Activated B cell treated with CpG ODN at 0.5 μM for 24 hours (primary cell): Measurements from ENCODE around the gene EIF3I. TPM values are rescaled to one million over a fixed set of nuclear protein-coding genes. Genes with fewer than 3 reads are reported as not detected.

Experiments
- ATAC-seq: fragments of 200-7000 bp; cut with Tn5 transposase; one replicate; pipeline ENCODE4 v1.10.0; 2021; ENCODE audit warnings: low read depth, mild to moderate bottlenecking, moderate library complexity
- CTCF ChIA-PET: fragments of 350-600 bp; sonication (Branson Sonifier 250); formaldehyde crosslinking; loops from one replicate; lab custom pipeline; 2021; ENCODE audit warnings: antibody characterized with exemption; lab: Charles Lee
- POLR2A ChIA-PET: fragments of 350-600 bp; sonication (Branson Sonifier 250); formaldehyde crosslinking; loops from one replicate; lab custom pipeline; 2021; ENCODE audit warnings: antibody characterized with exemption; lab: Charles Lee
- DNase-seq: peaks from one replicate; pipeline ENCODE4 v3.0.0; 2022
- H3K27ac Mint-ChIP-seq: one replicate; pipeline ENCODE4 v1.8.0; 2020; ENCODE audit warnings: mixed read lengths
- H3K27me3 Mint-ChIP-seq: one replicate; pipeline ENCODE4 v1.8.0; 2021; ENCODE audit warnings: mixed read lengths
- H3K36me3 Mint-ChIP-seq: one replicate; pipeline ENCODE4 v1.8.0; 2021; ENCODE audit warnings: low read depth, mixed read lengths
- H3K4me1 Mint-ChIP-seq: one replicate; pipeline ENCODE4 v1.8.0; 2021; ENCODE audit warnings: mixed read lengths
- H3K4me3 Mint-ChIP-seq: one replicate; pipeline ENCODE4 v1.8.0; 2020; ENCODE audit warnings: mild to moderate bottlenecking, mixed read lengths
- H3K9me3 Mint-ChIP-seq: one replicate; pipeline ENCODE4 v1.8.0; 2020; ENCODE audit warnings: mixed read lengths
- CTCF ChIP-seq: fragments of 200-600 bp; IDR thresholded peaks from one replicate; pipeline ENCODE4 v1.8.0; 2022; ENCODE audit warnings: antibody characterized with exemption, mild to moderate bottlenecking
- intact Hi-C: fragments of 100-400 bp; cut with micrococcal nuclease; formaldehyde crosslinking; loops from one replicate; pipeline ENCODE4 v1.15.1; 2024
- total RNA-seq: library from RNA; stranded (reverse); gene quantifications from 2 replicates; pipeline ENCODE4 v1.2.3, GENCODE V29; 2022

Gene EIF3I
- total RNA-seq, 1 donor from 2014 or later: 196 TPM

DNA sequence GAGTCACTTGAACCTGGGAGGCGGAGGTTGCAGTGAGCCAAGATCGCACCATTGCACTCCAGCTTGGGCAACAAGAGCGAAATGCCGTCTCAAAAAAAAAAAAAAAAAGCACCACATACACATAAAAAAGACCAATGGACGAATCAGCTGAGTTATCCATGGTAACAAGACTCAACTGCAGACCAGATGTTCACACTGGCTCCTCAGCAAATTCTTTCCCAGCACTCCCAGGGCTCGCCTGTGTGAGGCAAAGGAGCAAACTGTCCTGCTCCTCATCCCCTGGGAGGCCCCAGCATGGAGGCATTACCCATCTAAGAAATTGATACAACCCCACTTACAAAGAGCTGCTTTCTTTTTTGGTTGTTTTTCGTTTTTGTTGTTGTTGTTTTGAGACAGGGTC, 3.2 kb upstream of the EIF3I start:
- CTCF ChIA-PET: no interaction called here
- POLR2A ChIA-PET: interaction anchor here (1.2 to 3.5 kb wide), 2 partner anchors 18 to 21 kb away, joined by 3 to 16 read pairs; partner anchors contain the start of gene CCDC28B

DNA sequence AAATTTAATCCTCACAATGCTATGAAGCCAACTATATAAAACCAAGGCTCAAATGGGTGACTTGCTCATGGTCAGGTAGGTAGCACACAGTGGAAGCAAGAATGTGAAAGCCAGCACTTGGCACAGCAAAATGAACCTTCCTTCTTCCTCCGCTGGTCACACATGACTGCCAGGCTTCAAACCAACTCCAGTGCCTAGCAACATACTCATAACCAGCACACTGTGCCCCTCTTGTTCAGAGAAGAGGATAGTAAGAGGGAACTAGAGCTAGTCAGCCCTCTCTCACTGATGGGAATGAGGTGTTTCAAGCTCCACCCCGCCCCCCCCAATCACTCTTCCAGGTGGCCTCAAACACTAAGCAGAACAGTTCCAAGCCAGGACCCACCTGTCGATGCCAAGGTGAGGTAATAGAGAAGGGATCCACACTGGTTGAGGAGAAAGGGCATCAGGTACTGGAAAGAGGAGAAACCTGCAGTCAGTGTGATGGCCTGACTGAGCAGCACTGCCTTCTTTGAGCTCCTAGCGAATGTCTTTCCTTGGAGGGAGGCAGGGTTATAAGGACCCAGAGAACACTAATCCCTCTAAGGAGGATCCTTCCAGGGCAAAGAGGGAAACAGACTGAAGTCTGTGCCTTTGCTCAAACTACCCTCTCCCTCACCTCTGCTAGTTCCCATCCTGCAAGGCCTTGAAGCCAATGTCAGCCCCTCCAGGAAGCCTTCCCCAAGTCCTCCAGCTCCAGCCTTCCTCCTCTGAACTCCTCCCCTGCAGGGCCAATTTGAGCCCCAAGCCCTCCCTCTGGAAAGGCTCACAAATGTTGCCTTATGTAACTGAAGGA, 1.2 kb upstream of the EIF3I start:
- Mint-ChIP-seq H3K27me3 (no peaks in the 10 kb centered on the region), H3K4me3 (peak overlapping the region; percentile 96), H3K4me1 (peaks cover 50% of the 10 kb centered on the region), H3K9me3 (no peaks in the 10 kb centered on the region), H3K36me3 (peaks cover 61% of the 10 kb centered on the region), H3K27ac (peak overlapping the region; percentile 95)
- CTCF ChIA-PET: interaction anchor here (0.7 to 1.4 kb wide), 5 partner anchors 13 to 181 kb away, joined by 3 to 4 read pairs (median 3); no protein-coding TSS in a partner anchor
- intact Hi-C loops: loop anchor here (5.0 kb wide), 1 partner anchor 149 kb away; the partner anchor contains the start of gene TMEM39B
- POLR2A ChIA-PET: interaction anchor here (0.6 to 5.0 kb wide), 11 partner anchors 12 to 631 kb away, joined by 3 to 47 read pairs (median 7); partner anchors contain the start of genes CCDC28B, DCDC2B, HDAC1 and IQCC
- ATAC-seq: peak; percentile 47
- TF ChIP-seq CTCF: no peak
- no peak for DNase-seq

More for the DNA sequence above, 3.2 kb upstream of the EIF3I start:
- ATAC-seq (no peak), DNase-seq (no peak)
- intact Hi-C loops: loop anchor here (5.0 kb wide), 1 partner anchor 143 kb away; the partner anchor contains the start of genes FAM229A and TSSK3
- Mint-ChIP-seq H3K9me3 (no peaks in the 10 kb centered on the region), H3K4me1 (peaks cover 45% of the 10 kb centered on the region), H3K4me3 (no peak overlapping the region), H3K36me3 (peaks cover 65% of the 10 kb centered on the region), H3K27me3 (no peaks in the 10 kb centered on the region), H3K27ac (no peak overlapping the region)
- no peak for TF ChIP-seq CTCF

DNA sequence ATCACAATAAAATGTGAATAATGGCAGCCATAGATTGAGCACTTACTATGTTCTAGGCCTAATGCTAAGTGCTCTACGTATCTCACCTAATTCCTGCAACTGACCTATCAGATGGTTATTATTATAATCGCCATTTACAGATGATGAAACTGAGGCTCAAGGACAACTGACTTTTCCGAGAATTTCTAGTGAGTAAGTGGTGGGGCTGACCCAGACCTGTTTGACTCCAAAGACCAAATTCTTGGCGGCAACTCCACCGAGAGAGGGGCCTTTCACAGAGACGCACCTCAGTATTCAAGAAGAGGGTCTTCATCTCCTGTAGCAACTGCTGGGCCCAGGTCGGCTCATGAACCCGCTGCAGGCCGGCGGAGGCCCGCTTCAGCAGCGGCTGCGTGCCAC, 627 bp upstream of the EIF3I start:
- no peak for DNase-seq
- Mint-ChIP-seq H3K4me1 (peaks cover 50% of the 10 kb centered on the region), H3K27ac (peak overlapping the region; percentile 95), H3K4me3 (peak overlapping the region; percentile 96), H3K9me3 (no peaks in the 10 kb centered on the region), H3K27me3 (no peaks in the 10 kb centered on the region), H3K36me3 (peaks cover 59% of the 10 kb centered on the region)
- no peak for ATAC-seq
- ChIA-PET CTCF (interaction anchor here (1.2 to 1.4 kb wide), 2 partner anchors 95 to 181 kb away, joined by 3 to 4 read pairs; no protein-coding TSS in a partner anchor), POLR2A (interaction anchor here (0.6 to 5.0 kb wide), 10 partner anchors 12 to 179 kb away, joined by 3 to 47 read pairs (median 12); partner anchors contain the start of genes BSDC1, CCDC28B, DCDC2B and HDAC1)
- intact Hi-C loops: loop anchor here (5.0 kb wide), 1 partner anchor 149 kb away; the partner anchor contains the start of gene TMEM39B
- no peak for TF ChIP-seq CTCF

DNA sequence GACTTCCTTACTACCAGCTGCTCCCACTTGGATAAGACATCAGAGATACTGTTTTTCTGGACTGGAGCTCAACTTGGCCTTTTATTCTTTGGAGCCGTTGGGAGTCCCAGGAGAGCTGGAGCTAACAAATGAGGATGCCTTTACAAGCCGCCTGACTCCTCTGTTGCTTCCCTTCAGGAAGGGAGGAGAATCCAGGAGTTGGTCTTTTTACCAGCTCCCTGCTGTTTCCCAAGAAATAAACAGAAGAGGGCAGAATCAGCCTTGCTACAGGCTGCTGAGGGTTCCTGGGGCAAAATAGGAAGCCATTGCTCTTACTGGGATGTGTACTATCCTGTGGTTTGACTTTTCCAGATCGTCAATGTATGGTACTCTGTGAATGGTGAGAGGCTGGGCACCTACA, 1.5 kb downstream of the EIF3I start:
- no peaks in the 10 kb centered on the region for H3K9me3 Mint-ChIP-seq
- H3K27ac Mint-ChIP-seq: no peak overlapping the region
- no peak for TF ChIP-seq CTCF
- CTCF ChIA-PET: interaction anchor here (0.8 to 1.7 kb wide), 4 partner anchors 17 to 177 kb away, joined by 3 to 7 read pairs (median 4); no protein-coding TSS in a partner anchor
- POLR2A ChIA-PET: interaction anchor here (0.7 to 5.0 kb wide), 6 partner anchors 17 to 151 kb away, joined by 3 to 47 read pairs (median 8); partner anchors contain the start of genes CCDC28B, HDAC1, LCK and TMEM39B
- intact Hi-C loops: loop anchor here (2.0 to 5.0 kb wide), 3 partner anchors 27 to 171 kb away; partner anchors contain the start of genes BSDC1, LCK and TMEM39B
- ATAC-seq (no peak), DNase-seq (no peak)
- peaks cover 62% of the 10 kb centered on the region for H3K36me3 Mint-ChIP-seq
- no peaks in the 10 kb centered on the region for H3K27me3 Mint-ChIP-seq
- peaks cover 50% of the 10 kb centered on the region for H3K4me1 Mint-ChIP-seq
- H3K4me3 Mint-ChIP-seq: peak overlapping the region; percentile 96
